Activated T-helper 1 cell treated with Interleukin-2 at 50 U/mL for 16 hours (primary cell): Measurements from ENCODE around the gene MCF2L2.

Experiments used
- DNase-seq: peaks from one replicate; pipeline ENCODE4 v3.0.0-alpha.2; 2020; ENCODE audit warnings: low read depth

The MCF2L2 gene

GRCh38 chr3:183327343-183327742, 101.1 kb downstream of the MCF2L2 start:
- no peak for DNase-seq

GRCh38 chr3:183324083-183324482, 104.3 kb downstream of the MCF2L2 start:
- no peak for DNase-seq

GRCh38 chr3:183319371-183319770, 109.0 kb downstream of the MCF2L2 start:
- no peak for DNase-seq

GRCh38 chr3:183318877-183319276, 109.5 kb downstream of the MCF2L2 start:
- DNase-seq, result no peak

- DNase-seq, result no peak
These were observed 110.2 kb downstream of the MCF2L2 start for GRCh38 chr3:183317886-183318865.

GRCh38 chr3:183317271-183317670, 111.1 kb downstream of the MCF2L2 start:
- no peak for DNase-seq

- no peak for DNase-seq
These were observed 112.7 kb downstream of the MCF2L2 start for GRCh38 chr3:183315739-183316138.

- no peak for DNase-seq
These were observed 114.7 kb downstream of the MCF2L2 start for GRCh38 chr3:183313764-183314163.

GRCh38 chr3:183313351-183313750, 115.1 kb downstream of the MCF2L2 start:
- no peak for DNase-seq

- DNase-seq, result no peak
These were observed 116.0 kb downstream of the MCF2L2 start for GRCh38 chr3:183312433-183312832.

GRCh38 chr3:183310936-183311335, 117.5 kb downstream of the MCF2L2 start:
- DNase-seq, result no peak

- DNase-seq, result no peak
These were observed 119.1 kb downstream of the MCF2L2 start for GRCh38 chr3:183309276-183309675.

- DNase-seq, result no peak
These were observed 119.7 kb downstream of the MCF2L2 start for GRCh38 chr3:183308751-183309150.

GRCh38 chr3:183307749-183308148, 120.7 kb downstream of the MCF2L2 start:
- DNase-seq, result no peak

GRCh38 chr3:183306798-183307671, 121.4 kb downstream of the MCF2L2 start:
- DNase-seq, result no peak

GRCh38 chr3:183303690-183304089, 124.7 kb downstream of the MCF2L2 start:
- DNase-seq, result no peak

- DNase-seq, result no peak
These were observed 126.4 kb downstream of the MCF2L2 start for GRCh38 chr3:183301937-183302580.

- no peak for DNase-seq
These were observed 127.3 kb downstream of the MCF2L2 start for GRCh38 chr3:183300996-183301562.

GRCh38 chr3:183299976-183300375, 128.4 kb downstream of the MCF2L2 start:
- no peak for DNase-seq

- DNase-seq, result no peak
These were observed 129.7 kb downstream of the MCF2L2 start for GRCh38 chr3:183298701-183299153.

GRCh38 chr3:183296944-183297343, 131.5 kb downstream of the MCF2L2 start:
- no peak for DNase-seq

GRCh38 chr3:183295211-183295610, 133.2 kb downstream of the MCF2L2 start:
- DNase-seq, result no peak
